ENCODE results near the gene RTN1.
"Not testable (repeated sequence)": the region's sequence is repeated elsewhere in the genome, so short reads cannot be mapped to it uniquely, and the experiment has no call there.

Gene RTN1

GRCh38 chr14:59675394-59675793 is 195.2 kb downstream of the RTN1 start:
- H3K4me3 ChIP-seq: no peak overlapping the region
- no peak overlapping the region for H3K27ac ChIP-seq
- no peak for DNase-seq (ENCODE audit: low spot score)
- no peak for TF ChIP-seq CTCF (IDR thresholded peaks at IDR 0.05)

GRCh38 chr14:59664741-59665140 is 205.8 kb downstream of the RTN1 start:
- no peak for DNase-seq (ENCODE audit: low spot score)
- H3K4me3 ChIP-seq: no peak overlapping the region
- no peak overlapping the region for H3K27ac ChIP-seq
- no peak for TF ChIP-seq CTCF (IDR thresholded peaks at IDR 0.05)

GRCh38 chr14:59657769-59658168 is 212.8 kb downstream of the RTN1 start:
- no peak for DNase-seq (ENCODE audit: low spot score)
- no peak overlapping the region for H3K4me3 ChIP-seq
- no peak for TF ChIP-seq CTCF (IDR thresholded peaks at IDR 0.05)
- no peak overlapping the region for H3K27ac ChIP-seq

- no peak for TF ChIP-seq CTCF (IDR thresholded peaks at IDR 0.05)
- no peak for DNase-seq (ENCODE audit: low spot score)
- H3K27ac ChIP-seq: no peak overlapping the region
- H3K4me3 ChIP-seq: no peak overlapping the region
Measured at GRCh38 chr14:59656473-59656872, 214.1 kb downstream of the RTN1 start.

GRCh38 chr14:59654131-59654530 is 216.4 kb downstream of the RTN1 start:
- not testable (repeated sequence) for H3K27ac ChIP-seq; H3K4me3 ChIP-seq; DNase-seq (ENCODE audit: low spot score)

- H3K27ac ChIP-seq; DNase-seq (ENCODE audit: low spot score); H3K4me3 ChIP-seq: not testable (repeated sequence)
Measured at GRCh38 chr14:59646832-59647231, 223.7 kb downstream of the RTN1 start.

GRCh38 chr14:59638885-59639284 is 231.7 kb downstream of the RTN1 start:
- Histone ChIP-seq H3K27ac (no peak overlapping the region), H3K4me3 (no peak overlapping the region)
- no peak for TF ChIP-seq CTCF (IDR thresholded peaks at IDR 0.05)
- DNase-seq (ENCODE audit: low spot score): no peak

GRCh38 chr14:59634617-59635016 is 236.0 kb downstream of the RTN1 start:
- Histone ChIP-seq H3K4me3 (no peak overlapping the region), H3K27ac (no peak overlapping the region)
- no peak for DNase-seq (ENCODE audit: low spot score)
- no peak for TF ChIP-seq CTCF (IDR thresholded peaks at IDR 0.05)
